Osteocyte (in vitro differentiated cells): ENCODE results near the gene CSNK2A3. TPM values are rescaled to one million over a fixed set of nuclear protein-coding genes. Genes with fewer than 3 reads are reported as not detected.

Experiments
- DNase-seq: peaks from one replicate; pipeline ENCODE4 v3.0.0; 2021; ENCODE audit warnings: mixed read lengths; ENCODE audit not compliant: unreplicated experiment; ENCODE audit errors: extremely low spot score
- H3K27ac Mint-ChIP-seq: one replicate; pipeline ENCODE4 v1.8.0; 2021; ENCODE audit warnings: mild to moderate bottlenecking, mixed read lengths; ENCODE audit not compliant: unreplicated experiment
- H3K27me3 Mint-ChIP-seq: one replicate; pipeline ENCODE4 v1.8.0; 2021; ENCODE audit warnings: mixed read lengths; ENCODE audit not compliant: unreplicated experiment
- H3K36me3 Mint-ChIP-seq: one replicate; pipeline ENCODE4 v1.8.0; 2021; ENCODE audit warnings: mixed read lengths; ENCODE audit not compliant: unreplicated experiment
- H3K4me1 Mint-ChIP-seq: one replicate; pipeline ENCODE4 v1.8.0; 2021; ENCODE audit warnings: mixed read lengths; ENCODE audit not compliant: unreplicated experiment
- H3K4me3 Mint-ChIP-seq: one replicate; pipeline ENCODE4 v1.8.0; 2021; ENCODE audit warnings: mild to moderate bottlenecking, moderate library complexity, mixed read lengths; ENCODE audit not compliant: unreplicated experiment
- H3K9me3 Mint-ChIP-seq: one replicate; pipeline ENCODE4 v1.8.0; 2021; ENCODE audit warnings: mixed read lengths; ENCODE audit not compliant: unreplicated experiment
- CTCF ChIP-seq: fragments of 200-600 bp; sonication (generic); IDR thresholded peaks from 2 replicates; pipeline ENCODE4 v1.5.0; 2021; ENCODE audit warnings: antibody characterized with exemption, mild to moderate bottlenecking, moderate library complexity
- total RNA-seq: library from RNA; stranded (reverse); gene quantifications from 2 replicates; pipeline ENCODE4 v1.2.1, GENCODE V29; 2021

The CSNK2A3 gene
- total RNA-seq, 1 donor from 2014 or later = 2.1 TPM

GRCh38 chr11:11312738-11313137 is 40.3 kb downstream of the CSNK2A3 start:
- H3K27me3 Mint-ChIP-seq = no peaks in the 10 kb centered on the region
- peaks cover 3% of the 10 kb centered on the region for H3K9me3 Mint-ChIP-seq
- peaks cover 15% of the 10 kb centered on the region for H3K4me1 Mint-ChIP-seq

GRCh38 chr11:11311169-11311568 is 41.9 kb downstream of the CSNK2A3 start:
- Mint-ChIP-seq H3K9me3 (no peaks in the 10 kb centered on the region), H3K4me3 (no peak overlapping the region), H3K36me3 (peaks cover 9% of the 10 kb centered on the region), H3K4me1 (peaks cover 15% of the 10 kb centered on the region), H3K27me3 (no peaks in the 10 kb centered on the region), H3K27ac (no peak overlapping the region)
- DNase-seq = no peak
- TF ChIP-seq CTCF = no peak

More at GRCh38 chr11:11312738-11313137, 40.3 kb downstream of the CSNK2A3 start:
- peak overlapping the region; percentile 23 for H3K27ac Mint-ChIP-seq
- TF ChIP-seq CTCF = no peak
- H3K36me3 Mint-ChIP-seq = peaks cover 14% of the 10 kb centered on the region
- no peak overlapping the region for H3K4me3 Mint-ChIP-seq
- DNase-seq = no peak

- Mint-ChIP-seq H3K4me3 (no peak overlapping the region), H3K9me3 (no peaks in the 10 kb centered on the region), H3K4me1 (peaks cover 15% of the 10 kb centered on the region), H3K36me3 (peaks cover 9% of the 10 kb centered on the region), H3K27ac (no peak overlapping the region), H3K27me3 (no peaks in the 10 kb centered on the region)
- DNase-seq = no peak
- no peak for TF ChIP-seq CTCF
Measured at GRCh38 chr11:11309906-11310305, 43.1 kb downstream of the CSNK2A3 start.

GRCh38 chr11:11308249-11308648 is 44.8 kb downstream of the CSNK2A3 start:
- TF ChIP-seq CTCF = no peak
- no peak overlapping the region for H3K4me3 Mint-ChIP-seq
- DNase-seq = no peak
- peaks cover 14% of the 10 kb centered on the region for H3K36me3 Mint-ChIP-seq
- H3K27ac Mint-ChIP-seq = no peak overlapping the region
- H3K4me1 Mint-ChIP-seq = peaks cover 3% of the 10 kb centered on the region
- H3K27me3 Mint-ChIP-seq = no peaks in the 10 kb centered on the region
- H3K9me3 Mint-ChIP-seq = no peaks in the 10 kb centered on the region

- no peaks in the 10 kb centered on the region for H3K9me3 Mint-ChIP-seq
- peaks cover 14% of the 10 kb centered on the region for H3K36me3 Mint-ChIP-seq
- H3K27ac Mint-ChIP-seq = no peak overlapping the region
- H3K4me1 Mint-ChIP-seq = no peaks in the 10 kb centered on the region
- H3K4me3 Mint-ChIP-seq = no peak overlapping the region
- TF ChIP-seq CTCF = no peak
- no peaks in the 10 kb centered on the region for H3K27me3 Mint-ChIP-seq
- DNase-seq = no peak
Measured at GRCh38 chr11:11306855-11307254, 46.2 kb downstream of the CSNK2A3 start.
